Measurements from ENCODE around the gene ZFAND3. TPM values are rescaled to one million over a fixed set of nuclear protein-coding genes. Genes with fewer than 3 reads are reported as not detected.

Gene ZFAND3
- total and polyA plus RNA-seq, 10 donors = 9.3 to 63.7 (median 49.9) TPM

DNA sequence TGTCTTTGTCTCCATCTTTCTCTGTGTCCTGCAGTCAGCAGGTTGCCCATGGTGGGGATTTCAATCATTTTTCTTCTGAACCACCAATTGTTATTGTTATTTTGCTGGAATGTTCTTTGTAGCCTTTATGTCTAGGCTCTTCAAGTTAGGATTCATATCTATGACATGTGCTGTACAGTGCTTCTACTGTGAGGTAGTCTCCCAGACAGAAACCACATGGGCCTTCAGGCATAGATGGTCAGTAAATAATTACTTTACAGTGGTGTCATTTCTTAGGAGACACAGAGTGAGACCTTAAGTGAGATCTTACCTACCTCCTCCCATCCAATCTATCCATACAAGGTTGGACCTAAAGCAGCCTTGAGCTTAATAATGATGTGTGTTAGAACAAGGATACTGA is 265.5 kb downstream of the ZFAND3 start:
- intact Hi-C loops (cut with DNase I; ENCODE audit: low total_unique reads) = no loop called here
- no peaks in the 10 kb centered on the region for H3K4me1 ChIP-seq
- H3K27ac ChIP-seq = no peak overlapping the region
- peaks cover 0 to 60% (median 4%) of the 10 kb centered on the region in 6 donors for H3K36me3 ChIP-seq
- no peak for DNase-seq
- H3K4me3 ChIP-seq = no peak overlapping the region
- no peaks in the 10 kb centered on the region for H3K27me3 ChIP-seq (replicated peaks in 1 of 7)
- H3K9me3 ChIP-seq = no peaks in the 10 kb centered on the region
- TF ChIP-seq POLR2A (IDR thresholded peaks at IDR 0.05) = no peak
- TF ChIP-seq, protein P1, sequence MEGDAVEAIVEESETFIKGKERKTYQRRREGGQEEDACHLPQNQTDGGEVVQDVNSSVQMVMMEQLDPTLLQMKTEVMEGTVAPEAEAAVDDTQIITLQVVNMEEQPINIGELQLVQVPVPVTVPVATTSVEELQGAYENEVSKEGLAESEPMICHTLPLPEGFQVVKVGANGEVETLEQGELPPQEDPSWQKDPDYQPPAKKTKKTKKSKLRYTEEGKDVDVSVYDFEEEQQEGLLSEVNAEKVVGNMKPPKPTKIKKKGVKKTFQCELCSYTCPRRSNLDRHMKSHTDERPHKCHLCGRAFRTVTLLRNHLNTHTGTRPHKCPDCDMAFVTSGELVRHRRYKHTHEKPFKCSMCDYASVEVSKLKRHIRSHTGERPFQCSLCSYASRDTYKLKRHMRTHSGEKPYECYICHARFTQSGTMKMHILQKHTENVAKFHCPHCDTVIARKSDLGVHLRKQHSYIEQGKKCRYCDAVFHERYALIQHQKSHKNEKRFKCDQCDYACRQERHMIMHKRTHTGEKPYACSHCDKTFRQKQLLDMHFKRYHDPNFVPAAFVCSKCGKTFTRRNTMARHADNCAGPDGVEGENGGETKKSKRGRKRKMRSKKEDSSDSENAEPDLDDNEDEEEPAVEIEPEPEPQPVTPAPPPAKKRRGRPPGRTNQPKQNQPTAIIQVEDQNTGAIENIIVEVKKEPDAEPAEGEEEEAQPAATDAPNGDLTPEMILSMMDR (IDR thresholded peaks at IDR 0.05 in 8 of 11, conservative IDR thresholded peaks at IDR 0.05 in 3 of 11) = no peak
- no peak for TF ChIP-seq POLR2AphosphoS5 (IDR thresholded peaks at IDR 0.05)

DNA sequence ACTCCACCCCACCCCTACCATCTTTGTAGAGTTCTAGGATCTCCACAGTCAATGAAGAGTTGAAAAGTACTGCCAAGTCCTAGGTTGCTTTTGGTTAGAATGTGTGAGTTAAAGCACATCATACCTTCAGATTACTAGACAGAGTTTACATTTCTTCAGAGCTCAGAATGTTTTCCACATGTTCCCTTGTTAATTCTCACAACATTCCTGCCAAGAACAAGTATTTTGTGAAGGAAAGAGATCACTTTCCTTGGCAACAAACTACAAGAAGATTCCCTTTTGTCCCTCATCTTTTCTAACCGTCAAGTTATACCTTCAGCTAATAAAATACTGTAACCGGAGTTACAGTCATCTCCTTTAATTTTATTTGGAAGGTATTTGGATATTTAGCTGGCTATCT is 266.8 kb downstream of the ZFAND3 start:
- intact Hi-C loops (cut with DNase I; ENCODE audit: low total_unique reads) = no loop called here
- Histone ChIP-seq H3K9me3 (no peaks in the 10 kb centered on the region), H3K36me3 (peaks cover 0 to 60% (median 4%) of the 10 kb centered on the region in 6 donors), H3K4me1 (no peaks in the 10 kb centered on the region), H3K27me3 (replicated peaks in 1 of 7) (no peaks in the 10 kb centered on the region), H3K4me3 (no peak overlapping the region), H3K27ac (no peak overlapping the region)
- no peak for DNase-seq
- TF ChIP-seq, protein P1 (IDR thresholded peaks at IDR 0.05 in 8 of 11, conservative IDR thresholded peaks at IDR 0.05 in 3 of 11) = no peak
- TF ChIP-seq POLR2A (IDR thresholded peaks at IDR 0.05) (no peak), POLR2AphosphoS5 (IDR thresholded peaks at IDR 0.05) (no peak)
- 49 to 99% (median 71%) methylated on average over 2 of the region's 2 CpGs for WGBS, 5 donors

DNA sequence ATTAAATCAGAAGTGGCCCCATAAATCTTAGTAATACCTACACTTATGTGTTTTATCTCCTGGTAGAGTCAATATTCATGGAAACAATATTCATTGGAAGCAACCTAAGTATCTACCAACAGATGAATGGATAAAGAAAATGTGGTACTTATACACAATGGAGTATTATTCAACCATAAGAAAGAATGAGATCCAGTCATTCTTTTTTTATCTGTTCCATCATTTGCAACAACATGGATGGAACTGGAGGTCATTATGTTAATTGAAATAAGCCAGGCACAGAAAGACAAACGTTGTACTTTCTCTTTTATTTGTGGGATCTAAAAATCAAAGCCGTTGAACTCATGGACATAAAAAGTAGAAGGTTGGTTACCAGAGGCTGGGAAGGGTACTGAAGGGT is 268.5 kb downstream of the ZFAND3 start:
- 89 to 93% (median 92%) methylated on average over 2 of the region's 2 CpGs for WGBS, 5 donors
- H3K4me3 ChIP-seq = no peak overlapping the region
- intact Hi-C loops (cut with DNase I; ENCODE audit: low total_unique reads) = no loop called here
- H3K9me3 ChIP-seq = no peaks in the 10 kb centered on the region
- H3K4me1 ChIP-seq = peaks cover 0 to 2% (median 0%) of the 10 kb centered on the region in 6 donors
- TF ChIP-seq POLR2A (IDR thresholded peaks at IDR 0.05) (no peak), POLR2AphosphoS5 (IDR thresholded peaks at IDR 0.05) (no peak)
- TF ChIP-seq, protein P1 (IDR thresholded peaks at IDR 0.05 in 8 of 11, conservative IDR thresholded peaks at IDR 0.05 in 3 of 11) = no peak
- H3K36me3 ChIP-seq = peaks cover 0 to 50% (median 3%) of the 10 kb centered on the region in 6 donors
- H3K27ac ChIP-seq = no peak overlapping the region
- no peak for DNase-seq
- H3K27me3 ChIP-seq (replicated peaks in 1 of 7) = no peaks in the 10 kb centered on the region

DNA sequence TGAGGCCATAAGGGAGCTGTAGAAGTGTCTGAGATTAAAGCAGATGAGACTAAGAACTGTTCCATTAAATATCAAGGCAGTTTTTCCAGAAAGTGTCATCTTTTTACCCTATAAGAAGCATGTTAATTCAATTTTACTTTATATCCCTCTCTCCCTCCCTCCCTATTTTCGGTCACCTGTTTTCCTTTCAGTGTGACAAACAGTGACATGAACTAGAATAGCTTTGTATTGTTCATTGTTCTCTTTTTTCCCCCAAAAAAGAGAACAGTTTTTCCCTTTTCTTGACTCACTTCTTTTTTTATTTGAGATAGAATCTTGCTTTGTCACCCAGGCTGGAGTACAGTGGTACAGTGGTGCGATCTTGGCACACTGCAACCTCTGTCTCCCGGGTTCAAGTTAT is 269.3 kb downstream of the ZFAND3 start:
- H3K4me3 ChIP-seq = no peak overlapping the region
- peaks cover 0 to 4% (median 0%) of the 10 kb centered on the region in 6 donors for H3K4me1 ChIP-seq
- peaks cover 0 to 41% (median 0%) of the 10 kb centered on the region in 6 donors for H3K36me3 ChIP-seq
- H3K9me3 ChIP-seq = no peaks in the 10 kb centered on the region
- no peak overlapping the region for H3K27ac ChIP-seq
- no peak for DNase-seq
- WGBS, 5 donors = 89 to 97% (median 92%) methylated on average over 3 of the region's 3 CpGs
- TF ChIP-seq POLR2A (IDR thresholded peaks at IDR 0.05) (no peak), POLR2AphosphoS5 (IDR thresholded peaks at IDR 0.05) (no peak)
- TF ChIP-seq, protein P1 (IDR thresholded peaks at IDR 0.05 in 8 of 11, conservative IDR thresholded peaks at IDR 0.05 in 3 of 11) = no peak
- no peaks in the 10 kb centered on the region for H3K27me3 ChIP-seq (replicated peaks in 1 of 7)
- intact Hi-C loops (cut with DNase I; ENCODE audit: low total_unique reads) = no loop called here

Measured in spleen (tissue), 11 donors.